Measurements from ENCODE around the gene PRR20B. TPM values are rescaled to one million over a fixed set of nuclear protein-coding genes. Genes with fewer than 3 reads are reported as not detected.
"Not testable (repeated sequence)": the region's sequence is repeated elsewhere in the genome, so short reads cannot be mapped to it uniquely, and the experiment has no call there.

The PRR20B gene
- total RNA-seq (2022): not detected in 2 replicates
- not detected for Bru-seq, nascent RNA
- not detected for BruChase-seq, experiment 1, labeled RNA remaining after a 6-hour chase
- BruChase-seq, experiment 2, labeled RNA remaining after a 2-hour chase: not detected
- long read RNA-seq: 0 reads

DNA sequence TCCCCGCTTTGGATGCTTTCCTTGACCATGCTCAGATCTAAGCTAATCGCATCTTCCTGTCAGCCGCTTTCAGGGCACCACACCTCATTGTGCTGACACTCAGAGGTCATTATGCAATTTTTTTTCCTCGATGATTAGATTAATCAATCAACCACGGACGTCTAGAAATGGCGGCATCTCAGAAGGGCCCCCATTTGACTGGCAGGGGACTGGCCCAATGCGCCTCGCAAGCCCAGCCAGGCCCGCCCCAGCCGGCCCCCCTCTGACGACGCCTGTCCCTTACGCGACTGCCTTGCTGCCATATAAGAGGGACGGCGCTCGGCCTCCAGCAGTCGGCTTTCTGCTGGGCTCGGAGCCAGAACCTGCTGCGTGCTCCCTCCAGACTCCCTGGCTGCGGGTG lies at the start of gene PRR20B:
Gene PRR20B, plus strand, starts transcription at position 301 of the 400 bp plus-strand sequence. CDS start 387 bp downstream, outside the sequence.
- CTCF ChIA-PET; H3K27me3 Mint-ChIP-seq (ENCODE audit: insufficient read depth, unreplicated experiment); intact Hi-C loops (cut with micrococcal nuclease); H3K9me3 Mint-ChIP-seq (ENCODE audit: unreplicated experiment); H3K4me3 Mint-ChIP-seq (ENCODE audit: unreplicated experiment); DNase-seq (ENCODE audit: unreplicated experiment); H3K36me3 Mint-ChIP-seq (ENCODE audit: insufficient read depth, unreplicated experiment); BruUV-seq (replicated peaks); POLR2A ChIA-PET; H3K27ac Mint-ChIP-seq (ENCODE audit: low read depth, unreplicated experiment); H3K4me1 Mint-ChIP-seq (ENCODE audit: insufficient read depth, unreplicated experiment): not testable (repeated sequence)

DNA sequence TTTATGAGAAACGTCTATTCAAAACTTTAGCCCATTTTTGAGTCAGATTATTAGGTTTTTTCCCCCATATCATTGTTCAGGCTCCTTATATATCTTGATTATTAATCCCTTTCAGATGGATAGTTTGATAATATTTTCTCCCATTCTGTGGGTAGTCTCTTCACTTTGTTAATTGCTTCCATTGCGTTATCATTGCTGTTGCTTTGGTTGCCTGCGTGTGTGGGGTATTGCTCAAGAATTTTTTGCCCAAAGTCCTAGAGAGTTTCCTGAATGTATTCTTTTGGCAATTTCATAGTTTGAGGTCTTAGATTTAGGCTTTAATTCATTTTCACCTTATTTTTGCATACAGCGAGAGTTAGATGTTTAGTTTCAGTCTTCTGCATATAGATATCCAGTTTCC lies 32.3 kb upstream of the PRR20B start:
- TF ChIP-seq, protein P1, sequence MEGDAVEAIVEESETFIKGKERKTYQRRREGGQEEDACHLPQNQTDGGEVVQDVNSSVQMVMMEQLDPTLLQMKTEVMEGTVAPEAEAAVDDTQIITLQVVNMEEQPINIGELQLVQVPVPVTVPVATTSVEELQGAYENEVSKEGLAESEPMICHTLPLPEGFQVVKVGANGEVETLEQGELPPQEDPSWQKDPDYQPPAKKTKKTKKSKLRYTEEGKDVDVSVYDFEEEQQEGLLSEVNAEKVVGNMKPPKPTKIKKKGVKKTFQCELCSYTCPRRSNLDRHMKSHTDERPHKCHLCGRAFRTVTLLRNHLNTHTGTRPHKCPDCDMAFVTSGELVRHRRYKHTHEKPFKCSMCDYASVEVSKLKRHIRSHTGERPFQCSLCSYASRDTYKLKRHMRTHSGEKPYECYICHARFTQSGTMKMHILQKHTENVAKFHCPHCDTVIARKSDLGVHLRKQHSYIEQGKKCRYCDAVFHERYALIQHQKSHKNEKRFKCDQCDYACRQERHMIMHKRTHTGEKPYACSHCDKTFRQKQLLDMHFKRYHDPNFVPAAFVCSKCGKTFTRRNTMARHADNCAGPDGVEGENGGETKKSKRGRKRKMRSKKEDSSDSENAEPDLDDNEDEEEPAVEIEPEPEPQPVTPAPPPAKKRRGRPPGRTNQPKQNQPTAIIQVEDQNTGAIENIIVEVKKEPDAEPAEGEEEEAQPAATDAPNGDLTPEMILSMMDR (IDR thresholded peaks at IDR 0.05; ENCODE audit: unreplicated experiment): no peak
- H3K36me3 Mint-ChIP-seq (ENCODE audit: insufficient read depth, unreplicated experiment): no peaks in the 10 kb centered on the region
- no peak overlapping the region for H3K27ac Mint-ChIP-seq (ENCODE audit: low read depth, unreplicated experiment)
- DNase-seq (ENCODE audit: unreplicated experiment): no peak
- peaks cover 8% of the 10 kb centered on the region for H3K9me3 Mint-ChIP-seq (ENCODE audit: unreplicated experiment)
- no TSS peak for BruUV-seq (replicated peaks)
- no peaks in the 10 kb centered on the region for H3K4me1 Mint-ChIP-seq (ENCODE audit: insufficient read depth, unreplicated experiment)
- POLR2A ChIA-PET: no interaction called here
- H3K4me3 Mint-ChIP-seq (ENCODE audit: unreplicated experiment): no peak overlapping the region
- intact Hi-C loops (cut with micrococcal nuclease): no loop called here
- CTCF ChIA-PET: no interaction called here
- no peaks in the 10 kb centered on the region for H3K27me3 Mint-ChIP-seq (ENCODE audit: insufficient read depth, unreplicated experiment)

DNA sequence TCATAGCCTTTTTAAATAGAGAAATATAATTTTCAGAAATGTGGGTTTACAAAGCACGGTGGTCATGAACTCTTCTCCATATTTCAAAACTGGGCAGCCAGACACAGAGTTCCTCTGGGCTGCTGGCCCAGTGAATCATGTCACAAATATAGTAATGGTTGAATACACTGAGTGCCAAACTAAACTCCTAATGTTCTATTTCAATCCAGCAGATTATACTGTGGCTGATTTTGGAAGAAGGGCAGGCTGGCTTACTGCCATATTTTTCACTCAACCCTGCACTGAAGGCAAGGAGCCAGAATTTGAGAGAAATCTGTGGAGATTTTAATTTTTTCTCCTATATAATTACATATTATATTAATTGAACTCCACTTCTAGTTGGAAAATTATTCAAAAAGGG lies 23.6 kb upstream of the PRR20B start:
- TF ChIP-seq, protein P1 (IDR thresholded peaks at IDR 0.05; ENCODE audit: unreplicated experiment): no peak
- intact Hi-C loops (cut with micrococcal nuclease): no loop called here

DNA sequence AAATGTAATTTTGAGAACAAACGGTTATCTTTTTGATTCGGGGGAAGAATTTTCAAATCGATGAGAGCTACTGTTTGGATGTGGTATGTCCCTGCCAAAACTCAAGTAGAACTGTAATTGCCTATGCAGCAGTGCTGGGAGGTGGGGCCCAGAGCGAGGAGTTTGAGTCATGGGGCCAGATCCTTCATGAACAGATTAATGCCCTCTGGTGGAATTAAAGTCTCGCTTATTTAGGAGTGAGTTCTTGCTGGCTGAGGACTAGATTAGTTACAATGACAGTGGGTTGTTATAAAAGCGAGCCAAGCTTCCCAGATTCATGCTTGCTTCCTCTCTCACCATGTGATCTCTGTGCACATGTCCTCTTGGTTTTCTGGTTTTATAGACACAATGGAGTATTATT lies 18.4 kb upstream of the PRR20B start:
- no peaks in the 10 kb centered on the region for H3K9me3 Mint-ChIP-seq (ENCODE audit: unreplicated experiment)
- no peaks in the 10 kb centered on the region for H3K4me1 Mint-ChIP-seq (ENCODE audit: insufficient read depth, unreplicated experiment)
- TF ChIP-seq, protein P1 (IDR thresholded peaks at IDR 0.05; ENCODE audit: unreplicated experiment): no peak
- no peak overlapping the region for H3K4me3 Mint-ChIP-seq (ENCODE audit: unreplicated experiment)
- H3K27me3 Mint-ChIP-seq (ENCODE audit: insufficient read depth, unreplicated experiment): no peaks in the 10 kb centered on the region
- H3K36me3 Mint-ChIP-seq (ENCODE audit: insufficient read depth, unreplicated experiment): no peaks in the 10 kb centered on the region
- intact Hi-C loops (cut with micrococcal nuclease): no loop called here
- H3K27ac Mint-ChIP-seq (ENCODE audit: low read depth, unreplicated experiment): no peak overlapping the region
- ChIA-PET CTCF (no interaction called here), POLR2A (no interaction called here)
- no TSS peak for BruUV-seq (replicated peaks)
- DNase-seq (ENCODE audit: unreplicated experiment): peak; percentile 3

More for the DNA sequence above, 23.6 kb upstream of the PRR20B start:
- Mint-ChIP-seq H3K36me3 (ENCODE audit: insufficient read depth, unreplicated experiment) (no peaks in the 10 kb centered on the region), H3K9me3 (ENCODE audit: unreplicated experiment) (no peaks in the 10 kb centered on the region), H3K27me3 (ENCODE audit: insufficient read depth, unreplicated experiment) (no peaks in the 10 kb centered on the region), H3K4me1 (ENCODE audit: insufficient read depth, unreplicated experiment) (no peaks in the 10 kb centered on the region), H3K27ac (ENCODE audit: low read depth, unreplicated experiment) (no peak overlapping the region), H3K4me3 (ENCODE audit: unreplicated experiment) (no peak overlapping the region)
- no TSS peak for BruUV-seq (replicated peaks)
- ChIA-PET CTCF (no interaction called here), POLR2A (no interaction called here)
- peak; percentile 55 for DNase-seq (ENCODE audit: unreplicated experiment)

DNA sequence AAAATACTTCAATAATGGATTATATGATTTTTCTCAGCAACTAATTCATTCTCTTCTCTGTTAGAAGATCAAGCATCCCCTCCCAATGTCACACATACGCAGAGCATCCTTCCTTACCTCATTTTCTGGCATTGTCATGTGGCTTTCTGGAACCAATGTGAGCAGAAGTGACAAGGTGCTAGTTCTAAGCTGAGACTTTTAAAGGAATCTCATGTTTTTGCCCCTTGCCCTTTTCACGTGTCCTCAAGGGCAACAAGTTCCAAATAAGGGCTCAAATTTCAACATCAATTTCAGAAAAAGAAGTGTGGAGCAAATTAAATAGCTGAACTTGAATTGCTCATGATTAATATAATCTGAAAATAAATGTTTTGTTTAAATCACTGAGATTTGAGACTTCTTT lies 11.2 kb upstream of the PRR20B start:
- H3K9me3 Mint-ChIP-seq (ENCODE audit: unreplicated experiment): no peaks in the 10 kb centered on the region
- POLR2A ChIA-PET: no interaction called here
- no peak for DNase-seq (ENCODE audit: unreplicated experiment)
- CTCF ChIA-PET: interaction anchor here (0.6 kb wide), 1 partner anchor 235 kb away, joined by 3 read pairs; no protein-coding TSS in a partner anchor
- H3K27me3 Mint-ChIP-seq (ENCODE audit: insufficient read depth, unreplicated experiment): no peaks in the 10 kb centered on the region
- H3K4me3 Mint-ChIP-seq (ENCODE audit: unreplicated experiment): no peak overlapping the region
- intact Hi-C loops (cut with micrococcal nuclease): no loop called here
- H3K36me3 Mint-ChIP-seq (ENCODE audit: insufficient read depth, unreplicated experiment): no peaks in the 10 kb centered on the region
- BruUV-seq (replicated peaks): no TSS peak
- TF ChIP-seq, protein P1 (IDR thresholded peaks at IDR 0.05; ENCODE audit: unreplicated experiment): no peak
- H3K4me1 Mint-ChIP-seq (ENCODE audit: insufficient read depth, unreplicated experiment): no peaks in the 10 kb centered on the region
- H3K27ac Mint-ChIP-seq (ENCODE audit: low read depth, unreplicated experiment): no peak overlapping the region

All from MCF 10A (cell line).